SK-N-SH (cell line): ENCODE data around the gene SPINT2. TPM values are rescaled to one million over a fixed set of nuclear protein-coding genes. Genes with fewer than 3 reads are reported as not detected.

ENCODE experiments used
- CTCF ChIA-PET: fragments of 300-600, 350-600 bp; formaldehyde crosslinking; extraction: SDS; loops from one replicate; lab custom pipeline; 2021; lab: Yijun Ruan, JAX
- POLR2A ChIA-PET: fragments of 350-600 bp; sonication (Branson Sonifier 250); formaldehyde crosslinking; extraction: SDS; loops from one replicate; lab custom pipeline; 2020; ENCODE audit warnings: antibody characterized with exemption, inconsistent platforms; lab: Yijun Ruan, JAX
- DNase-seq: peaks from one replicate; pipeline ENCODE4 v3.0.0; 2012
- H2AFZ ChIP-seq: fragments of 200-600 bp; sonication (generic); 2 replicates; pipeline ENCODE4 v1.8.1; 2016; ENCODE audit warnings: antibody characterized with exemption, mild to moderate bottlenecking, low read depth
- H3F3A ChIP-seq: fragments of 200-600 bp; sonication (generic); replicated peaks from 2 replicates; pipeline ENCODE3; 2016; ENCODE audit warnings: antibody characterized with exemption, mild to moderate bottlenecking; ENCODE audit not compliant: insufficient read depth
- H3K27ac ChIP-seq, 2 experiments: fragments of 200-500 bp in 1 of 2; fragments of 200-600 bp in 1 of 2; sonication (Bioruptor generic) in 1 of 2; sonication (generic), shearing (Covaris generic) in 1 of 2; 2 replicates each; pipeline versions ENCODE4 v1.5.1 to v1.6.1; 2014 to 2016; ENCODE audit warnings: low read depth in 2 of 2, inconsistent platforms in 1 of 2, low read length in 1 of 2, mild to moderate bottlenecking in 1 of 2, mixed read lengths in 1 of 2
- H3K27me3 ChIP-seq: fragments of 200-600 bp; sonication (generic), shearing (Covaris generic); 2 replicates; pipeline ENCODE4 v1.6.1; 2016; ENCODE audit warnings: mixed run types; ENCODE audit not compliant: insufficient read depth
- H3K36me3 ChIP-seq, 2 experiments: fragments of 200-500 bp in 1 of 2; fragments of 200-600 bp in 1 of 2; sonication (Bioruptor generic) in 1 of 2; sonication (generic) in 1 of 2; replicated peaks in 1 of 2; 2 replicates each; pipeline versions ENCODE3 to v1.5.1; 2014 to 2016; ENCODE audit warnings: low read length in 1 of 2, mild to moderate bottlenecking in 1 of 2; ENCODE audit not compliant: insufficient read depth in 2 of 2, control insufficient read depth in 1 of 2
- H3K4me1 ChIP-seq, 2 experiments: fragments of 200-500 bp in 1 of 2; fragments of 200-600 bp in 1 of 2; sonication (Bioruptor generic) in 1 of 2; sonication (generic), shearing (Covaris generic) in 1 of 2; 2 replicates each; pipeline versions ENCODE4 v1.5.1 to v1.6.1; 2014 to 2016; ENCODE audit warnings: low read depth in 1 of 2, low read length in 1 of 2, mixed run types in 1 of 2; ENCODE audit not compliant: insufficient read depth in 2 of 2, control insufficient read depth in 1 of 2
- H3K4me2 ChIP-seq: fragments of 200-600 bp; sonication (generic), shearing (Covaris generic); 2 replicates; pipeline ENCODE4 v1.6.1; 2017; ENCODE audit warnings: mixed run types
- H3K4me3 ChIP-seq, 2 experiments: fragments of 200-500 bp in 1 of 2; fragments of 200-600 bp in 1 of 2; sonication (Bioruptor generic) in 1 of 2; sonication (generic), shearing (Covaris generic) in 1 of 2; 2 replicates each; pipeline versions ENCODE4 v1.5.1 to v1.8.1; 2014 to 2016; ENCODE audit warnings: low read depth in 2 of 2, inconsistent platforms in 1 of 2, low read length in 1 of 2, mild to moderate bottlenecking in 1 of 2, mixed read lengths in 1 of 2, moderate library complexity in 1 of 2
- H3K79me2 ChIP-seq: fragments of 200-600 bp; sonication (generic); 2 replicates; pipeline ENCODE4 v1.8.1; 2017; ENCODE audit warnings: mild to moderate bottlenecking; ENCODE audit not compliant: insufficient read depth
- H3K9ac ChIP-seq: fragments of 200-600 bp; sonication (generic); 2 replicates; pipeline ENCODE4 v1.6.1; 2017; ENCODE audit warnings: mixed run types
- H3K9me2 ChIP-seq: fragments of 200-600 bp; sonication (generic); 2 replicates; pipeline ENCODE4 v1.6.1; 2017; ENCODE audit warnings: mixed run types
- H3K9me3 ChIP-seq: fragments of 200-600 bp; sonication (generic); 2 replicates; pipeline ENCODE4 v1.6.1; 2017; ENCODE audit warnings: mixed run types, mild to moderate bottlenecking, moderate library complexity
- H4K20me1 ChIP-seq: fragments of 200-600 bp; sonication (generic); 2 replicates; pipeline ENCODE4 v1.6.1; 2017; ENCODE audit warnings: mild to moderate bottlenecking, mixed run types; ENCODE audit not compliant: insufficient read depth
- CHD2 ChIP-seq: fragments of 150-350 bp; IDR thresholded peaks from 2 replicates; pipeline ENCODE4 v1.6.1; 2018; ENCODE audit warnings: low read length; ENCODE audit not compliant: partially characterized antibody
- ELF1 ChIP-seq: IDR thresholded peaks from 2 replicates; pipeline ENCODE4 v1.4.0; 2012
- EP300 ChIP-seq, 2 experiments: IDR thresholded peaks; 2 replicates each; pipeline versions ENCODE4 v1.4.0 to v1.6.1; 2012; ENCODE audit warnings: borderline replicate concordance in 1 of 2, low read depth in 1 of 2, low read length in 1 of 2
- FOSL2 ChIP-seq: IDR thresholded peaks from 2 replicates; pipeline ENCODE4 v1.4.0; 2012; ENCODE audit warnings: low read depth, mild to moderate bottlenecking, moderate library complexity, borderline replicate concordance
- JUND ChIP-seq: IDR thresholded peaks from 2 replicates; pipeline ENCODE4 v1.4.0; 2012
- MXI1 ChIP-seq: IDR thresholded peaks from 2 replicates; pipeline ENCODE4 v1.6.1; 2012; ENCODE audit warnings: mild to moderate bottlenecking, low read depth, low read length, improper control_type of control experiment
- NFIC ChIP-seq: IDR thresholded peaks from 2 replicates; pipeline ENCODE4 v1.4.0; 2012; ENCODE audit warnings: borderline replicate concordance
- NRF1 ChIP-seq: IDR thresholded peaks from 2 replicates; pipeline ENCODE4 v1.6.1; 2012; ENCODE audit warnings: low read depth, mild to moderate bottlenecking, low read length
- RAD21 ChIP-seq: IDR thresholded peaks from 2 replicates; pipeline ENCODE4 v1.6.1; 2012; ENCODE audit warnings: mild to moderate bottlenecking, low read length
- RFX5 ChIP-seq: IDR thresholded peaks from 2 replicates; pipeline ENCODE4 v1.6.1; 2012; ENCODE audit warnings: mild to moderate bottlenecking, improper control_type of control experiment, low read length
- SMC3 ChIP-seq: IDR thresholded peaks from 2 replicates; pipeline ENCODE4 v1.6.1; 2012; ENCODE audit warnings: low read depth, low read length, improper control_type of control experiment
- YY1 ChIP-seq: IDR thresholded peaks from 2 replicates; pipeline ENCODE4 v1.4.0; 2012; ENCODE audit warnings: low read depth, mild to moderate bottlenecking
- WGBS: methylation state at CpG from one replicate; pipeline ENCODE4 v1.1.6; 2017; ENCODE audit warnings: low lambda C conversion rate; 5-methylcytosine and 5-hydroxymethylcytosine counted together
- polyA plus RNA-seq, 3 experiments: library from polyadenylated mRNA; depleted of rRNA; stranded (reverse); fragments of >200 nt; gene quantifications; 2 replicates each; pipeline ENCODE4 v1.2.3, GENCODE V29; 2012
- TF ChIP-seq, protein P1 (sequence below): fragments of 200-600 bp; sonication (generic); IDR thresholded peaks from 2 replicates; pipeline ENCODE4 v1.6.1; 2017; ENCODE audit warnings: antibody characterized with exemption, mild to moderate bottlenecking, moderate library complexity
- TF ChIP-seq, protein P2 (sequence below): fragments of 150-350 bp; IDR thresholded peaks from 2 replicates; pipeline ENCODE4 v1.6.1; 2016; ENCODE audit warnings: mild to moderate bottlenecking, low read depth, low read length
- TF ChIP-seq, protein P3 (sequence below): IDR thresholded peaks from 2 replicates; pipeline ENCODE4; 2012

The SPINT2 gene
- polyA plus RNA-seq, 1 of the 3 experiments (the other 2 are of a cell fraction) = 1.0 TPM

DNA sequence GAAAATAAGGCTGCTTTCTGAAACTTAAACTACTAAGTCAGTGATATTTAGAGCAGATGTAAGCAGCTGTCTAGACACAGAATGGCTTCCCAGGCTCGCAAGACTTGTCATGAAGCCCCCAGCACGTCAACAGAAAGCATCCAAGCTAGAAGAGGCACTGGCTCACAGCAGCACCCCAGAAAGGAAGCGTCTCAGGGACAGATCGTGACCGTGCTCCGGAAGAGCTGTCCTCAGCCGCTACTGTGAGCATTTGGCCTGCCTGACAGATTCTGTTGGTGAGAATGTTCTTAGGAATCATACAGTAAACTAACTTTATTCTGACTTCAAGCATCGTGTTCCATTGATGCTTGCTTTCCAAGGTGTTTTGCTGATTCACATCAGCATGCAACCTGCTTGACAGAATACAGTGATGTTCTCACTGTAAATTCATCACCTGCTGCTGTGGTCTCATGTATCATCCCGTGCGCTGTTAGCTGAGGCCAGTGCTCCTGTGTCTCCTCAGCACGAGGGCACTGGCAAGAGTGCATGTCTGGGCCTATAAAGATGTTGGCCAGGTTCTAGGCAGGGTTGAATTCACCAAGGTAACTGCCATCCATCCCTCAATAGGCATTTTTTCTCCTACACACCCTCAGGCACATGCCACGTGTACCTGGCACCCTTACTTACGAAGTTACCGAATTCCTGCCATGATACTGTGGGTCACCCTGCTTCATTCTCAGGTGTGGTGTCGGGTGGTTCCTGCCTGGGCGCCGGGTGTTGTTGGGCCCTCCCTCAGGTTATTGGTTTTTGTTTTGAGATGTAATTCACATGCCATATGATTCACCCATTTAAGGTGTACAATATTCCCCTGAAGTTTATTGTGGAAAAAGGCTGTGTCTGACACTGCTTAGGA lies 15.9 kb downstream of the SPINT2 start:
- H3F3A ChIP-seq = peaks cover 8% of the 10 kb centered on the region
- no peaks in the 10 kb centered on the region for H3K9me3 ChIP-seq
- no peak overlapping the region for H3K27ac ChIP-seq
- TF ChIP-seq, protein P1, sequence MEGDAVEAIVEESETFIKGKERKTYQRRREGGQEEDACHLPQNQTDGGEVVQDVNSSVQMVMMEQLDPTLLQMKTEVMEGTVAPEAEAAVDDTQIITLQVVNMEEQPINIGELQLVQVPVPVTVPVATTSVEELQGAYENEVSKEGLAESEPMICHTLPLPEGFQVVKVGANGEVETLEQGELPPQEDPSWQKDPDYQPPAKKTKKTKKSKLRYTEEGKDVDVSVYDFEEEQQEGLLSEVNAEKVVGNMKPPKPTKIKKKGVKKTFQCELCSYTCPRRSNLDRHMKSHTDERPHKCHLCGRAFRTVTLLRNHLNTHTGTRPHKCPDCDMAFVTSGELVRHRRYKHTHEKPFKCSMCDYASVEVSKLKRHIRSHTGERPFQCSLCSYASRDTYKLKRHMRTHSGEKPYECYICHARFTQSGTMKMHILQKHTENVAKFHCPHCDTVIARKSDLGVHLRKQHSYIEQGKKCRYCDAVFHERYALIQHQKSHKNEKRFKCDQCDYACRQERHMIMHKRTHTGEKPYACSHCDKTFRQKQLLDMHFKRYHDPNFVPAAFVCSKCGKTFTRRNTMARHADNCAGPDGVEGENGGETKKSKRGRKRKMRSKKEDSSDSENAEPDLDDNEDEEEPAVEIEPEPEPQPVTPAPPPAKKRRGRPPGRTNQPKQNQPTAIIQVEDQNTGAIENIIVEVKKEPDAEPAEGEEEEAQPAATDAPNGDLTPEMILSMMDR = no peak
- peaks cover 6 to 8% of the 10 kb centered on the region in 2 experiments; a peak in 3 of 4 replicates for H3K4me1 ChIP-seq
- H3K9ac ChIP-seq = no peak overlapping the region
- H3K27me3 ChIP-seq = no peaks in the 10 kb centered on the region
- no peak for DNase-seq
- H3K4me2 ChIP-seq = no peak overlapping the region
- ChIA-PET POLR2A (no interaction called here), CTCF (interaction anchor here (1.3 kb wide), 1 partner anchor 36 kb away, joined by 6 read pairs; no protein-coding TSS in a partner anchor)
- H3K36me3 ChIP-seq = no peaks in the 10 kb centered on the region
- H4K20me1 ChIP-seq = no peaks in the 10 kb centered on the region
- no peaks in the 10 kb centered on the region for H3K79me2 ChIP-seq
- no peaks in the 10 kb centered on the region for H3K9me2 ChIP-seq
- 82% methylated on average over 17 of the region's 17 CpGs for WGBS
- no peak overlapping the region for H3K4me3 ChIP-seq
- H2AFZ ChIP-seq = no peak overlapping the region

DNA sequence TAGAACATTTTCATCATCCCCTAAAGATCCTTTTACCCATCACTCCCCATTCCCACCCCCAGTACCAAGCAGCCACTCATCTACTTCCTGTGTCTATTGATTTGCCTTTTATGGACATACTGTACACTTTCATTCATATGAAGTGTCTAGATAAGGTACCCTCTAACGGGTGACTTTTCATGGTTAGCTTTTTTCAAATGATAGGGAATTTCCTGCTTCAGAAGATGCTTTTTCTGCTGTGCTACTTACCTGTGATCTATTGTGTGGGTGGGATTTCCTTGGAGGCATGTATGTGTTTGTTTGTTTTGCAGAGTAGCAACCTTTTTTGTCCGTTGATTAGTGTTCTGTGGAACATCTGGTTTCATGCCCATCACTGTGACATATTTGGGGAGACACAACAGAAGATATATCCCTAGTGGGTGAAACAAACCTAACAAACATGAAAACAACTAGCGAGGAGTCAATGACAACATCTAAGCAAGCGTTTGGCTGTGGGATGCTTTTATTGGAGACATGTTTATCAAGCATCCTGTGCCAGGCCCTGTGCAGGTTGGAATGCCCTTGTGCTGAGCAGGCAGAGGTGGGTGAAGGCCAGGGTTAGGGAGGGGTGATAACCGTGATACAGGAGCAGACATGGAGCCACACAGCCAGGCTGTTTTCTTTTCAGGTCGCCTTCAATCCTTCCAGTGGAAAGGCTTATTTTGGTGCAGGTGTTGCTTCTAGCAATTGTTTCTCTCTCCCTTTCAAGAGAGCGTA lies 17.6 kb downstream of the SPINT2 start:
- H3K4me3 ChIP-seq = no peak overlapping the region
- no peak overlapping the region for H3K27ac ChIP-seq
- H3K9ac ChIP-seq = no peak overlapping the region
- no peak for DNase-seq
- TF ChIP-seq RFX5 = no peak
- no peak for TF ChIP-seq ELF1
- TF ChIP-seq YY1 = no peak
- TF ChIP-seq, protein P2, sequence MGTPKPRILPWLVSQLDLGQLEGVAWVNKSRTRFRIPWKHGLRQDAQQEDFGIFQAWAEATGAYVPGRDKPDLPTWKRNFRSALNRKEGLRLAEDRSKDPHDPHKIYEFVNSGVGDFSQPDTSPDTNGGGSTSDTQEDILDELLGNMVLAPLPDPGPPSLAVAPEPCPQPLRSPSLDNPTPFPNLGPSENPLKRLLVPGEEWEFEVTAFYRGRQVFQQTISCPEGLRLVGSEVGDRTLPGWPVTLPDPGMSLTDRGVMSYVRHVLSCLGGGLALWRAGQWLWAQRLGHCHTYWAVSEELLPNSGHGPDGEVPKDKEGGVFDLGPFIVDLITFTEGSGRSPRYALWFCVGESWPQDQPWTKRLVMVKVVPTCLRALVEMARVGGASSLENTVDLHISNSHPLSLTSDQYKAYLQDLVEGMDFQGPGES = no peak
- TF ChIP-seq JUND = no peak
- no peak for TF ChIP-seq FOSL2
- TF ChIP-seq, protein P3, sequence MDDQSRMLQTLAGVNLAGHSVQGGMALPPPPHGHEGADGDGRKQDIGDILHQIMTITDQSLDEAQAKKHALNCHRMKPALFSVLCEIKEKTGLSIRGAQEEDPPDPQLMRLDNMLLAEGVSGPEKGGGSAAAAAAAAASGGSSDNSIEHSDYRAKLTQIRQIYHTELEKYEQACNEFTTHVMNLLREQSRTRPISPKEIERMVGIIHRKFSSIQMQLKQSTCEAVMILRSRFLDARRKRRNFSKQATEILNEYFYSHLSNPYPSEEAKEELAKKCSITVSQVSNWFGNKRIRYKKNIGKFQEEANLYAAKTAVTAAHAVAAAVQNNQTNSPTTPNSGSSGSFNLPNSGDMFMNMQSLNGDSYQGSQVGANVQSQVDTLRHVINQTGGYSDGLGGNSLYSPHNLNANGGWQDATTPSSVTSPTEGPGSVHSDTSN = no peak
- TF ChIP-seq MXI1 = no peak
- no peak for TF ChIP-seq NRF1
- no peak for TF ChIP-seq NFIC
- no peak for TF ChIP-seq CHD2
- no peak for TF ChIP-seq EP300 (IDR thresholded peaks at IDR 0.05; ENCODE audit: borderline replicate concordance in 1 of 2, low read depth in 1 of 2, low read length in 1 of 2)
- TF ChIP-seq RAD21 = no peak
- TF ChIP-seq SMC3 = no peak
- no peak overlapping the region for H3K4me2 ChIP-seq
- H3K9me2 ChIP-seq = no peaks in the 10 kb centered on the region
- no peaks in the 10 kb centered on the region for H3K27me3 ChIP-seq
- H3K4me1 ChIP-seq = peaks cover 8 to 9% of the 10 kb centered on the region in 2 experiments; a peak in 3 of 4 replicates
- CTCF ChIA-PET = interaction anchor here (1.1 to 1.3 kb wide), 3 partner anchors 38 to 54 kb away, joined by 3 to 6 read pairs (median 3); partner anchors contain the start of gene CATSPERG
- H3F3A ChIP-seq = peaks cover 8% of the 10 kb centered on the region
- H3K9me3 ChIP-seq = no peaks in the 10 kb centered on the region
- no peaks in the 10 kb centered on the region for H4K20me1 ChIP-seq
- POLR2A ChIA-PET = no interaction called here
- H3K36me3 ChIP-seq = no peaks in the 10 kb centered on the region
- H3K79me2 ChIP-seq = no peaks in the 10 kb centered on the region
- H2AFZ ChIP-seq = no peak overlapping the region
- 87% methylated on average over 7 of the region's 7 CpGs for WGBS
